ENCODE measurements around the gene ACSS2.

DNA sequence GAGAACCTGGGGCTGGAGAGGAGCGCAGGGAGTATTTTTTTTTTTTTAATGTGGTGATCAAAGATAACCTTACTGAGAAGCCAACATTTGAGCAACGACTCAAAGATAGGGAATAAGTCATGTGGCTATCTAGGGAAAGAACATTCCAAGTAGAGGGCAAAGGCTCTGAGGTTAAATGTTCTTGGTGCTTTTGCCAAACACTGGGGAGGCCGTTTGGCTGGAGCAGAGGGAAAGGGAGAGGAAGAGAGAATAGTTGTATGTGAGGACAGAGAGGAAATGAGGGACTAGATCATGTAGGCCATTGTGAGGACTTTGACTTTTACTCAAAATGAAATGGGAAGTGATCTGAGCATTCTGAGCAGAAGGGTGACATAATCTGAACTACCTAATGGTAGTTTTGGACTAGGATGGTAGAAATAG, 27.8 kb downstream of the ACSS2 start:
- TF ChIP-seq CTCF (IDR thresholded peaks at IDR 0.05 in 8 of 11, conservative IDR thresholded peaks at IDR 0.05 in 3 of 11) (no peak), POLR2AphosphoS5 (IDR thresholded peaks at IDR 0.05) (peak in 1 of 3 donors; percentile 45), POLR2A (IDR thresholded peaks at IDR 0.05) (no peak)

All from spleen (tissue), 7 donors.